GM23338 (cell line): ENCODE data around the gene ZCCHC9. TPM values are rescaled to one million over a fixed set of nuclear protein-coding genes. Genes with fewer than 3 reads are reported as not detected.

Experiments
- ATAC-seq: fragments of 200-7000 bp; cut with Tn5 transposase; 3 replicates; pipeline ENCODE4 v1.9.1; 2020
- DNase-seq: peaks from one replicate; pipeline ENCODE4 v3.0.0-alpha.2; 2015; ENCODE audit warnings: low spot score
- H2AFZ ChIP-seq: fragments of 200-600 bp; sonication (generic); 2 replicates; pipeline ENCODE4 v1.8.0; 2016; ENCODE audit warnings: antibody characterized with exemption, mild to moderate bottlenecking, moderate library complexity
- H3F3A ChIP-seq: fragments of 200-600 bp; sonication (generic); replicated peaks from 2 replicates; pipeline ENCODE4 v1.8.0; 2017; ENCODE audit warnings: antibody characterized with exemption, mixed run types, low read depth
- H3K27ac ChIP-seq: fragments of 200-600 bp; sonication (generic); 2 replicates; pipeline ENCODE4 v1.6.1; 2016; ENCODE audit warnings: low read depth
- H3K27me3 ChIP-seq: fragments of 200-600 bp; sonication (generic); 2 replicates; pipeline ENCODE4 v1.8.0; 2016; ENCODE audit warnings: mild to moderate bottlenecking, mixed run types, moderate library complexity; ENCODE audit not compliant: insufficient read depth
- H3K36me3 ChIP-seq: fragments of 200-600 bp; sonication (generic); 2 replicates; pipeline ENCODE4 v1.8.0; 2016; ENCODE audit warnings: mild to moderate bottlenecking; ENCODE audit not compliant: insufficient read depth
- H3K4me1 ChIP-seq: fragments of 200-600 bp; sonication (generic); 2 replicates; pipeline ENCODE4 v1.8.0; 2016; ENCODE audit warnings: mild to moderate bottlenecking, moderate library complexity; ENCODE audit not compliant: insufficient read depth
- H3K4me2 ChIP-seq: fragments of 200-600 bp; sonication (generic); 2 replicates; pipeline ENCODE4 v1.7.1; 2017; ENCODE audit warnings: mixed run types
- H3K4me3 ChIP-seq: fragments of 200-600 bp; sonication (generic); 2 replicates; pipeline ENCODE4 v1.6.1; 2016; ENCODE audit warnings: mixed run types
- H3K79me2 ChIP-seq: fragments of 200-600 bp; sonication (generic); replicated peaks from 2 replicates; pipeline ENCODE4 v1.8.0; 2017; ENCODE audit warnings: mild to moderate bottlenecking; ENCODE audit not compliant: insufficient read depth
- H3K9me2 ChIP-seq: fragments of 200-600 bp; sonication (generic); 2 replicates; pipeline ENCODE4 v1.8.0; 2017; ENCODE audit not compliant: insufficient read depth
- H4K20me1 ChIP-seq: fragments of 200-600 bp; sonication (generic); replicated peaks from 2 replicates; pipeline ENCODE4 v1.8.0; 2017; ENCODE audit warnings: mild to moderate bottlenecking; ENCODE audit not compliant: insufficient read depth
- H3K27ac Mint-ChIP-seq: 2 replicates; pipeline ENCODE4 v1.8.0; 2020; ENCODE audit warnings: inconsistent platforms, mild to moderate bottlenecking, moderate library complexity, mixed read lengths
- H3K27me3 Mint-ChIP-seq: 3 replicates; pipeline ENCODE4 v1.8.0; 2022; ENCODE audit warnings: low read depth, mild to moderate bottlenecking, moderate library complexity, mixed read lengths, inconsistent platforms; ENCODE audit not compliant: insufficient read depth, poor library complexity
- H3K36me3 Mint-ChIP-seq: 3 replicates; pipeline ENCODE4 v1.8.0; 2021; ENCODE audit warnings: low read depth, mild to moderate bottlenecking, inconsistent platforms, moderate library complexity, mixed read lengths
- H3K4me1 Mint-ChIP-seq: 3 replicates; pipeline ENCODE4 v1.8.0; 2020; ENCODE audit warnings: mild to moderate bottlenecking, inconsistent platforms, mixed read lengths
- H3K4me3 Mint-ChIP-seq: 3 replicates; pipeline ENCODE4 v1.8.0; 2021; ENCODE audit warnings: moderate library complexity, mild to moderate bottlenecking, inconsistent platforms, mixed read lengths
- H3K9me3 Mint-ChIP-seq: 3 replicates; pipeline ENCODE4 v1.8.0; 2020; ENCODE audit warnings: moderate library complexity, mild to moderate bottlenecking, inconsistent platforms, mixed read lengths
- CREB1 ChIP-seq: fragments of 250-450 bp; sonication (Bioruptor Pico); IDR thresholded peaks from 2 replicates; pipeline ENCODE4 v1.5.0; 2020; ENCODE audit warnings: low read depth, mild to moderate bottlenecking, moderate library complexity
- EZH2 ChIP-seq: fragments of 200-600 bp; sonication (generic); IDR thresholded peaks from one replicate; pipeline ENCODE4 v1.8.0; 2017; ENCODE audit warnings: antibody characterized with exemption, mild to moderate bottlenecking, low read depth; ENCODE audit not compliant: unreplicated experiment
- EZH2phosphoT487 ChIP-seq: fragments of 200-600 bp; sonication (generic); IDR thresholded peaks from one replicate; pipeline ENCODE4 v1.8.1; 2018; ENCODE audit warnings: antibody characterized with exemption; ENCODE audit not compliant: unreplicated experiment
- JUNB ChIP-seq: IDR thresholded peaks from one replicate; pipeline ENCODE4 v1.6.1; 2016; ENCODE audit warnings: antibody characterized with exemption; ENCODE audit not compliant: unreplicated experiment
- NANOG ChIP-seq: IDR thresholded peaks from 2 replicates; pipeline ENCODE4 v1.6.1; 2016; ENCODE audit warnings: antibody characterized with exemption, borderline replicate concordance
- POLR2AphosphoS5 ChIP-seq: IDR thresholded peaks from 2 replicates; pipeline ENCODE4 v1.6.1; 2016; ENCODE audit warnings: antibody characterized with exemption, low read depth
- REST ChIP-seq: IDR thresholded peaks from one replicate; pipeline ENCODE4 v1.6.1; 2018; ENCODE audit warnings: antibody characterized with exemption; ENCODE audit not compliant: unreplicated experiment
- STAT1 ChIP-seq: IDR thresholded peaks from one replicate; pipeline ENCODE4 v1.6.1; 2016; ENCODE audit warnings: antibody characterized with exemption; ENCODE audit not compliant: unreplicated experiment
- ZNF114 ChIP-seq: fragments of 250-450 bp; sonication (Bioruptor Pico); IDR thresholded peaks from 2 replicates; pipeline ENCODE4 v1.5.0; 2020; ENCODE audit warnings: mild to moderate bottlenecking, moderate library complexity
- ZNF331 ChIP-seq: fragments of 250-450 bp; sonication (Bioruptor Pico); IDR thresholded peaks from 2 replicates; pipeline ENCODE4 v1.5.0; 2020; ENCODE audit warnings: low read depth, mild to moderate bottlenecking, moderate library complexity
- polyA plus RNA-seq: library from polyadenylated mRNA; unstranded; fragments of >200 nt; fragmentation: Nextera tagmentation; extraction: Ambion mirVana; gene quantifications from 2 replicates; pipeline ENCODE4 v1.2.1, GENCODE V29; 2016
- total RNA-seq: library from RNA; depleted of rRNA; stranded (reverse); fragments of >200 nt; shearing (Covaris generic); gene quantifications from 2 replicates; pipeline ENCODE4 v1.2.3, GENCODE V29; 2014
- TF ChIP-seq, protein P1 (sequence below), 2 experiments: fragments of 200-600 bp in 1 of 2; sonication (generic) in 1 of 2; conservative IDR thresholded peaks; 2 replicates each; pipeline versions ENCODE4 v1.5.1 to v1.6.1; 2016 to 2017; ENCODE audit warnings: antibody characterized with exemption in 2 of 2, low read depth in 2 of 2, mild to moderate bottlenecking in 2 of 2, moderate library complexity in 1 of 2
- TF ChIP-seq, protein P2 (sequence below): IDR thresholded peaks from 2 replicates; pipeline ENCODE4 v1.6.1; 2016; ENCODE audit warnings: antibody characterized with exemption

The ZCCHC9 gene
- total and polyA plus RNA-seq, 2 experiments from 2014 or later, result 31.1 to 48.7 TPM

GRCh38 chr5:81313278-81313677 lies 11.9 kb downstream of the ZCCHC9 start (continued):
- TF ChIP-seq REST (no peak), EZH2phosphoT487 (no peak), JUNB (no peak), ZNF331 (no peak), ZNF114 (CRISPR knock-in tag) (no peak), POLR2AphosphoS5 (no peak), CREB1 (CRISPR knock-in tag) (no peak), EZH2 (no peak)
- TF ChIP-seq, protein P1, sequence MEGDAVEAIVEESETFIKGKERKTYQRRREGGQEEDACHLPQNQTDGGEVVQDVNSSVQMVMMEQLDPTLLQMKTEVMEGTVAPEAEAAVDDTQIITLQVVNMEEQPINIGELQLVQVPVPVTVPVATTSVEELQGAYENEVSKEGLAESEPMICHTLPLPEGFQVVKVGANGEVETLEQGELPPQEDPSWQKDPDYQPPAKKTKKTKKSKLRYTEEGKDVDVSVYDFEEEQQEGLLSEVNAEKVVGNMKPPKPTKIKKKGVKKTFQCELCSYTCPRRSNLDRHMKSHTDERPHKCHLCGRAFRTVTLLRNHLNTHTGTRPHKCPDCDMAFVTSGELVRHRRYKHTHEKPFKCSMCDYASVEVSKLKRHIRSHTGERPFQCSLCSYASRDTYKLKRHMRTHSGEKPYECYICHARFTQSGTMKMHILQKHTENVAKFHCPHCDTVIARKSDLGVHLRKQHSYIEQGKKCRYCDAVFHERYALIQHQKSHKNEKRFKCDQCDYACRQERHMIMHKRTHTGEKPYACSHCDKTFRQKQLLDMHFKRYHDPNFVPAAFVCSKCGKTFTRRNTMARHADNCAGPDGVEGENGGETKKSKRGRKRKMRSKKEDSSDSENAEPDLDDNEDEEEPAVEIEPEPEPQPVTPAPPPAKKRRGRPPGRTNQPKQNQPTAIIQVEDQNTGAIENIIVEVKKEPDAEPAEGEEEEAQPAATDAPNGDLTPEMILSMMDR (conservative IDR thresholded peaks at IDR 0.05; ENCODE audit: low read depth in 2 of 2), result no peak
- TF ChIP-seq, protein P2, sequence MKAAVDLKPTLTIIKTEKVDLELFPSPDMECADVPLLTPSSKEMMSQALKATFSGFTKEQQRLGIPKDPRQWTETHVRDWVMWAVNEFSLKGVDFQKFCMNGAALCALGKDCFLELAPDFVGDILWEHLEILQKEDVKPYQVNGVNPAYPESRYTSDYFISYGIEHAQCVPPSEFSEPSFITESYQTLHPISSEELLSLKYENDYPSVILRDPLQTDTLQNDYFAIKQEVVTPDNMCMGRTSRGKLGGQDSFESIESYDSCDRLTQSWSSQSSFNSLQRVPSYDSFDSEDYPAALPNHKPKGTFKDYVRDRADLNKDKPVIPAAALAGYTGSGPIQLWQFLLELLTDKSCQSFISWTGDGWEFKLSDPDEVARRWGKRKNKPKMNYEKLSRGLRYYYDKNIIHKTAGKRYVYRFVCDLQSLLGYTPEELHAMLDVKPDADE, result no peak

GRCh38 chr5:81313686-81314085 lies 12.3 kb downstream of the ZCCHC9 start:
- no peak overlapping the region for H3K4me3 Mint-ChIP-seq
- Histone ChIP-seq H3K9me2 (no peaks in the 10 kb centered on the region), H3K4me2 (no peak overlapping the region), H3K27ac (peak overlapping the region; percentile 68), H3K4me3 (no peak overlapping the region), H3K27me3 (no peaks in the 10 kb centered on the region), H3K79me2 (no peaks in the 10 kb centered on the region), H2AFZ (no peak overlapping the region), H4K20me1 (no peaks in the 10 kb centered on the region), H3F3A (no peaks in the 10 kb centered on the region), H3K36me3 (0 out of 2 replicates have a peak, but pooled peaks cover 13% of the 10 kb centered on the region), H3K4me1 (peaks cover 11% of the 10 kb centered on the region)
- H3K27me3 Mint-ChIP-seq, result peaks cover 2% of the 10 kb centered on the region
- no peaks in the 10 kb centered on the region for H3K9me3 Mint-ChIP-seq
- peaks cover 9% of the 10 kb centered on the region; the same call in 1 of the 3 replicates for H3K36me3 Mint-ChIP-seq
- H3K4me1 Mint-ChIP-seq, result peaks cover 19% of the 10 kb centered on the region
- no peak for ATAC-seq
- no peak for DNase-seq
- H3K27ac Mint-ChIP-seq, result no peak overlapping the region
- TF ChIP-seq ZNF331, result no peak
- TF ChIP-seq REST, result no peak
- TF ChIP-seq EZH2phosphoT487, result no peak
- TF ChIP-seq JUNB, result no peak
- no peak for TF ChIP-seq NANOG
- TF ChIP-seq STAT1, result no peak
- TF ChIP-seq, protein P1 (conservative IDR thresholded peaks at IDR 0.05; ENCODE audit: low read depth in 2 of 2), result no peak
